Stimulated activated CD8-positive, alpha-beta memory T cell treated with anti-CD3 and anti-CD28 coated beads, Interleukin-4, amount 100 ng/mL, for 48 hours (primary cell): ENCODE measurements around the gene SEMA4C.

Experiments used
- DNase-seq: peaks from one replicate; pipeline ENCODE4 v3.0.0-alpha.2; 2020

Gene SEMA4C

DNA sequence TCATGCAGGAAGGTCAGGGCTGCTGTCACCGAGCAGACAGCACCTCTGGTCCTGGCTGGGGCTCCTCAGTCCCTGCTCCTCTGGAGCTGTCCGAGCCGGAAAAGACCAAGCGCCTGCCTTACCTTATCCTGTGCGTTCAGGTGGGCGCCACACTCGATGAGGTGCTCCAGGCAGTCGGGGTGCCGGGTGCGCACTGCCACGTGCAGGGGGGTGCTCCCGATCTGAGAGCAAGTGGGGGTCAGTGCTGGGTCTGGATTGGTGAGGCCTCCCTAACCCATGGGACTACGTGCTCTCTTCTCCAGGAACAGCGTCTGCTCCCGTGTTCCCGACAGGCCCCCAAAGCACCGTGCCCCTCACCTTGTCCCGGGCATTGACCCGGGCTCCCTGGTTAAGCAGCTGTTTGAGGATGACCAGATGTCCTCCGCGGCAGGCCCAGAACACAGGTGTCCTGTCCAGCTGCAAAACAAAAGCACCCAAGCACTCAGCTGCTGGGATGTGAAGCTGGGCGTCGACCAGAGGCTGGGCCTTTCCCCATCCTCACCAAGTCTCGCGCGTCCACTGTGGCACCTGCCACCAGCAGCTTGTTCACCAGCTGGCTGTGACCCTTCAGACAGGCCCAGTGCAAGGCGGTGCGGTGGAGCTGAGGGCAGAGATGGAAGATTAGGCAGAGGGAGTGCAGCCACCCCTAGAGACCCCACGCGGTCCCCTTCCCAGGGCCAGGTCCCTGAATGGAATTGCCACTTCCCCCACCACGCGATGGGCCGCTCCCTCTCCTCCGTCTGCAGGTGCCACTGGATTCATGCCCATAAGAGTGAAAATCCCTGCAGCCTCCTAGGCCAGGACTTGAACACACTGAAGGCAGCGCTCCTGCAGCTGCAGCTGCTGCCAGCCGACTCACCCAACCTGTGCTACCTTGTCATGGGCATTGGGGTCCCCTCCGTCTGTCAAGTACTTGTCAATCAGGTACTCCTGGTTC lies 29.7 kb downstream of the SEMA4C start:
- DNase-seq, result no peak

DNA sequence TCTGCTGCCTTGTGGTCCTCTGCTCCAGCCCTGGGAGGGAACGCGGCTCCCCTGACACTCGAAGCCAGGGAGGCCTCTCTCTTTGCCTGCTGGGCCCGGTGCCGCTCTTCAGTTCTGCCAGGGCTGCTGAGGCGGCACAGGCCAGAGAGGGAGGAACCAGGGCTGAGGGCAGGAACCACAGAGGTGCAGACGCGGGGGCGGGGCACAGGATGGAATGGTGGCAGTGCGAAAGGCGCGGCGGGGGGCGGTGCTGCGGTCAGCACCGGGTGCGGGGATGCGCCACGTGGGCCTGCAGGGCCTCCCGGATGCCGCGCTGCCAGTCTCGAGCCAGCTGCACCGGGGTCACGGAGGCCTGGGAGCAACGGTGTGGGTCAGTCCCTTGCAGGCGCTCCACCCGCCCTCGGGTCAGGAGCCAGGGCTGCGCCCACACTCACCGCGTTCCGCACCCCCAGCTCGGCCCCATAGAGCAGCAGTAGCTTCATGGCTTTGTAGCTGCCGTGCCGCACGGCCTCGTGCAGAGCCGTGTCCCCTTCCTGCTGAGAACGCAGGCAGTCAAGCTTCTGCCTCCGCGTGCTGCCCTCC lies 30.5 kb downstream of the SEMA4C start:
- peak; percentile 85 for DNase-seq

DNA sequence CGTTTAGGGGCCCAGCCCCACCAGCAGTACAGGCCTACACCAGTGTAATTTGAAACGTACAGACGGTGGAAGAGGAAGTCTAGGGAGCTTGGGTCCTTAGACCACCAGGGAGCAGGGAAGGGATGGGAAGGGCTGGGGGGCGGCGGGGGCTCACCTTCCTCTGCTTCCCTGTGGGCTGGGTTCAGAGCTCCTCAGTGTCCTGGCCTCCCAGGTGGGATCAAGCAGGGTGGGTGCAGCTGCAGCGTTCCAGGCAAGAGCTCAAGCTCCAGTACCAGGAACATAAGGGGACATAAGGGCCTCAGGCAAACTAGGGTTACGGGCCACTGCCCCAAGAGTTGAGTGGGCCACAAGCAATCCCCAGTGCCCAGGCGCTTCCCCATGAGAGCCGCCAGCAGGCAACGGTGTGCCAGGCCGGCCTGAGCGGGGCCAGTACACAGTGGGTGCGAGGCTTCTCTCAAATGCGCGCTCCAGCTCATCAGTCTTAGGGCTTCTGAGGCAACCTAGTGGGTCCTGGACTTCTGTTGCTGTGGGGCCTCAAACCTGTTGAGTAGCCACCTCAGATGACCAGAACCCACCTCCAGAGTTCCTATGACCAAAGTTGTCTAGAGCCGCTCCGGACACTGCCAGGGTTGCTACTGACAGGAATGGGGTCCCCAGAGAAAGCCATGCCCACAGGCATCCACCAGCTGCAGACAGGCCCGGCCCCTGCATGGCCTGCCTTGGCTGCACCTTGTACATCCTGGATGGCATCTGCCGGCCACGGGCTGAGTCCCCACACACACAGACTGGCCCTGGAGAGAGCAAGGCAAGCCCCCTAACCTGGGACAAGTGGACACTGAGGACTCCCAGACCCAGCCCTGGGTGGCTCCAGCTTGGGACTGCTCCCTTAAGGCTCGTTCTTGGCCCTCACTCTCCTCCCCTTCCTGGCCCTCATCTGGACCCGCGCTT lies 31.3 kb downstream of the SEMA4C start:
- DNase-seq, result no peak

DNA sequence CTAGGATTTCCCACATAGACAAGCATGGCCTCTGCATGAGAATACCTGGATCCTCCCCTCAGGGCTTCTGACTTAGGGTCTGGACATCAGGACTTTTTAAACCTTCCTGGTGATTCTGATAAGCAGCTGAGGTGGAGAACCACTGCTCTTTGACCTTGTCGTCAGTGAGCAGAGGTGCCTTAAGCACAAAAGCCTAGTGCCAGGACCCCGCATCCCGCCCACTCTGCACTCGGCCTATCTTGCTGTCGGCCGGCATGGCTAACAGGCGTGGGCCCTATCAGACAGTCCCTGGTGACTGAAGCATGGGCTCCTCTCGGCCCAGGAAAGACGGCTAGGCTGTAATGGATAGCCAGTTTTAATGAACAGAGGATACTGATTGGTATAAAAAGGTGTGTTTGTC lies 32.3 kb downstream of the SEMA4C start:
- DNase-seq, result no peak

DNA sequence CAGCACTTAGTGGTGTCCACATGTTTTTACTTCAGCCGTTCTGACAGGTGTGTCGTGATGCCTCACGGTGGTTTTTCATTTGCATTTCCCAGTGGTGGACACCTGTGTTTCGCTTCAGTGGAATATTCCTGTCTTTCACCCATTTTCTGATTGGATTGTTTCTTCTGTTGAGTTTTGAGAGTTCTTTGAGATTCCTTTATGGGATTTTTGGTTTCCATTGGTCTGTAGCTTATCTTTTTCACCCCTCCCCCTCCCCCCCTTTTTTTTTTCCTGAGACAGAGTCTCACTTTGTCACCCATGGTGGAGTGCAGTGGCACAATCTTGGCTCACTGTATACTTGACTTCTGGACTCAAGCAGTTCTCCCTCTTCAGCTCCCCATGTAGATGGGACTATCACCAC lies 34.0 kb downstream of the SEMA4C start:
- no peak for DNase-seq

DNA sequence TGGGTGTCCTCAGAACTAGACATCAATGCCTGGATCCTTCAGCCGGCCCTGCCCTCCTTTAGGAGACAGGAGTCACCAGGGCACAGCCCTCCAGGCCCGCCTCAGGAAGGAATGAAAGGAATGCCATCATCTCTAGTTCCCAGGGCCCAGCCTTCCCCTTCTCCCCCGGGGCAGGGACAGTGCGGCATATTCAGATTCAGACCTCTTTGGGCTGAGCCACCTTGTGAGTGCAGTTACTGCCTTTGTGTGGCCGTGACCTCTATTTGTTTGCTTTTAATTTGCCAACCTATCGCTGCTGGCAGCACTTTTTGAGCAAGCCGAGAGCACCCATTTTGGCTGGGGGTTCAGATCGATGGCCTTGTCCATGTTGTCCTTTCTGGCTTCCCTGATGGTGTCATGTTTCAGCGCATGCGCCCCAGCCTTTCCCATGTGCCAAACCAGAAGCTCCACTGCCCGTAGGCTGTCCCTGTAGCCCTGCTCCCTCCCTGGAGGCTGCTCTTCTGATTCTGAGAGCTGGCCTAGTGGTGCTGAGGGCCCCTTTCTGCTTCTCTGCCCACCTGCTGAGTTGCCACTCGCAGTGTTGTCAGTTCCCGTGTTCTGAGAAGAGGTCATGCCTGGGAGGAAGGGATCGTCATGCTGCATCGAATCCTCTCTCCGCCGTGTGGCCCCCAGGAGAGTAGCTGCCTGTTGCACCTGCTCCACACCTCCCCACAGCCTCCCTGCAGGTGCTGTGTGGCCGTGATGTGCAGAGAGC lies 36.9 kb downstream of the SEMA4C start:
- DNase-seq, result no peak

DNA sequence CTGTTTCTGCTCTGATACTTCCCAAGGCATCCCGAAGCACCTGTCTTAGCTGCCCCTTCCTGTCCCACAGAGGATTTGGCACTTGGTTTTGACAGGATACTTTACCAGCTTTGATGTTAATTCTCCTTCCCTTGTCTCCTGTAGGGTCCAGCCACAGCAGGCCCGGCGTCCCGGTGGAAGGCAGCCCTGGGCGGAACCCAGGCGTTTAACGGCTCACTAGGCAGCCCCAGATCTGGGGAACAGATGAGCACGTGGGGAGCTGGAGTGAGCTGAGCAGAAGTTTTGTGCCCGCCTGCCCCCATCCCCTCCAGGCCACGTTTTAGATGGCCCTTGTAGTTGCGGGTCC lies 37.5 kb downstream of the SEMA4C start:
- DNase-seq, result no peak

DNA sequence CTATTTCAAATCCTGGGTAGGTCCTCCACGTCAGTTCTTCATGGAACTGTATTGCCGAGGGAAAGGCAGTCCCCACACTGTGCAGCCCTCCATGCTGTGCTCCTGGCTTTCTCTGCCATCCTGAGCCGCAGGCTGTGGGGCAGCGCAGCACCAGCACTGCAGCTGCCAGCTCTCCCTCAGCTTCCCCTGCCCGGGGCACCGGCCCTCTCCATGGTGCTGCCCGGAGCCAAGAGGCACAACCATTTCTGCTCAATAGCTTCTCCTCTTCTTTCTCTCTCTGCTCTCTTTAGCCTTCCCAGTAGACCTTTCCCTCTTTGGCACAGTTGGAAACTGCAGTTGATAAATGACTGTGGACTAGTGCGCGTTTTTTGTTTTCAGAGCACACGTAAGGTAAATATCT lies 38.2 kb downstream of the SEMA4C start:
- DNase-seq, result no peak

DNA sequence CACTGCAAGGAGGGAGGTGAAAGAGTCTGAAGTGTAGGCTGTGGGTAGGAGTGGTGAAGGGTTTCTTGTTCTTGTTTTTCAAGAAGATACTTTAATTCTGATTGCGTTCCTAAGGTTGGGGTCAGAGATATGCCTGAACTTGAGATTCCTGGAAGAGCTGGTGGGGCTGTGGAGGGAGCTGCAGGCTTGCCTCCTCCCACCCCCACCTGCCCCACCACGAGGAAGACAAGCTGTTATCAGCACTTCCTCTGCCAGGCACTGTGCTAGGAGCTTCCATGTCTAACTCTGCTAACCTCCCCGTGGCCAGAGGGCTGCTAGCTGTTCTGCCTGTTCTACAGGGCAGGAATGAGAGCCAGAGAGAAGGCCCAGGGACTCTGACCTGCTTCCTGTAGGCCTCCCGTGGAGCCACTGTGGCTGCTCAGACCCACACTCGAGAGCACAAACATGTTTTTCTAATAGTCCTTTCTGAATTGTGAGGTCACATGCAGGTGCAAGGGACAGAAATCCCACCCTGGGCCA lies 39.8 kb downstream of the SEMA4C start:
- DNase-seq, result no peak

DNA sequence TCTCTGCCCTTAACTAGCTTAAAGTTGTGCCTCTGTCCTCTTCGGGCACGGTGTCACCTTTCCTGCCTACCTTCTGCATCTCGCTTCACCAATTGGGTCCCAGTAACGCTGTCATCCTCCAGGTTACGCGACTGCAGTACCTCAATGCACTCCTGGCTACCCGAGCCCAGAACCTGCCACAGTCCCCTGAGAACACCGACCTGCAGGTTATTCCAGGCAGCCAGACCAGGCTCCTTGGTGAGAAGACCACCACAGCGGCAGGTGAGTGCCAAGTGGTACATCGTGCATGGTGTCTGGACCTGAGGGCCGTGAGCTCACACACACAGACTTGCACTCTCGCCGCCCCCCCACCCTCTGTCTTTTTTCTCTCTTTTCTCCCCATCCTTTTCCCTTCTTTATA lies 41.0 kb downstream of the SEMA4C start:
- DNase-seq, result no peak

DNA sequence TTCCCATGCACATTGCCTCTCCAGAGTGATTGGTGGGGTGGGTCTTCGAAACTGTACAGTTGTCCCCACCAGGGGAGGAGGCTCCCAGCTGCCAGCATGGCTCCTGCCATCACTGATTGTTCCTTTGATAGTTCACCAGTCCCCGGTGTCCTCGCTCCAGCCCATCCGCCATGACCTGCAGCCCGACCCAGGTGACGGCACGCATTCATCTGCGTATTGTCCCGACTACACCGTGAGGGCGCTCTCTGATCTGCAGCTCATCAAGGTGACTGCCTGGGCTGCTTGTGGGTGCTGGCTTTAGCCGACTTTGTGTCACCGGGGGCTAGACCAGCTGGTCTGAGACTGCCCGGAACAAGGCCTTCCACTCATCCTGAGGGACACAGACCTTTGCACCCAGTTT lies 41.4 kb downstream of the SEMA4C start:
- DNase-seq, result no peak

DNA sequence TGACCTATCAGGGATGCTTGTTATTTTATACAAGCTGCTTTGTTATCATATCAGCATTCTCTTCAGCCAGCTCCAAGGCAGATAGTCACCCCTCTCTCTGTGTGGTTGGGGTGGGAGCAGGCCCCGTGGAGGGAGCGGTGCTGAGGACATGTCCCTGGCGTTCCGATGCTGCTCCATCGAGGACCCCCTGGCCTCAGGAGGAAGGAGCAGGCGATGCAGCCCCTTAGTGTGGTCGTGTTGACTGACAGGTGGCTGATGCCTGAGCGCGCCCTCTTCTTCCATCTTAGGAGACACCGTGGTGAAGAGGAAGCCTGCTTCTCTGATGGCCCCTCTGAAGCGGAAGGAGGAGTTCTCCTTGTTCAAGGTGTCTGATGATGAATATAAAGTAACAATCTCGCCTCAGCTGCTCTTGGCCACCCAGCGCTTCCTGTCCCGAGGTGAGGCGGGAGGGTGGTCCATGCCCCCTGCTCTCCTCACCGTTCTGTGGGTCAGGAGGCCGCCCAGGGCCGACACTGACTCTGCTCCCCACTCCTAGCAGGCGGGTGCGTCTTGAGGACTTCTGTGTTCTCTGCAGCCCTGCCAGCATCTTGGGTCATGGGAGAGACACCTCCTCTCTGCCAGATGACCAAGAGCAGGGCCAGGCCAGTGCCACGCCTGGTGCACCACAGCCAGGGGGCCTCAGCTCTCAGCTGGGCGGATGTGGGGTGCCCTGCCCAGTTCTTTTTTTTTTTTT lies 43.2 kb downstream of the SEMA4C start:
- DNase-seq, result no peak

DNA sequence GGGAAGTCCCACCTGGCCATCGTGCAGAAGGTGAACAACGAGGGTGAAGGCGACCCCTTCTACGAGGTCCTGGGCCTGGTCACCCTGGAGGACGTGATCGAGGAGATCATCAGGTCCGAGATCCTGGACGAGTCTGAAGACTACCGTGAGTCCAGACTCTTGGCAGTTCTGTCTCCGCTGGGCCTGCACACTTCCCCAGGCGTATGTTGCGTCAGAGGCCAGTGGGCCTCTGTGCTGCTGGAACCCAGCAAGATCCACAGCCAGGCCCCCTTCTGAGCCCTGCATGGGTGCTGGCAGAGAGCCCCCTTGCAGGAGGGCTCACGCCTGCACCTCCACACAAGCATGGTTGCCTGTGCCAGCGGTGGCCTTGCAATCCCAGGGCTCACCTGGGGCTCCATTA lies 44.8 kb downstream of the SEMA4C start:
- DNase-seq, result no peak

DNA sequence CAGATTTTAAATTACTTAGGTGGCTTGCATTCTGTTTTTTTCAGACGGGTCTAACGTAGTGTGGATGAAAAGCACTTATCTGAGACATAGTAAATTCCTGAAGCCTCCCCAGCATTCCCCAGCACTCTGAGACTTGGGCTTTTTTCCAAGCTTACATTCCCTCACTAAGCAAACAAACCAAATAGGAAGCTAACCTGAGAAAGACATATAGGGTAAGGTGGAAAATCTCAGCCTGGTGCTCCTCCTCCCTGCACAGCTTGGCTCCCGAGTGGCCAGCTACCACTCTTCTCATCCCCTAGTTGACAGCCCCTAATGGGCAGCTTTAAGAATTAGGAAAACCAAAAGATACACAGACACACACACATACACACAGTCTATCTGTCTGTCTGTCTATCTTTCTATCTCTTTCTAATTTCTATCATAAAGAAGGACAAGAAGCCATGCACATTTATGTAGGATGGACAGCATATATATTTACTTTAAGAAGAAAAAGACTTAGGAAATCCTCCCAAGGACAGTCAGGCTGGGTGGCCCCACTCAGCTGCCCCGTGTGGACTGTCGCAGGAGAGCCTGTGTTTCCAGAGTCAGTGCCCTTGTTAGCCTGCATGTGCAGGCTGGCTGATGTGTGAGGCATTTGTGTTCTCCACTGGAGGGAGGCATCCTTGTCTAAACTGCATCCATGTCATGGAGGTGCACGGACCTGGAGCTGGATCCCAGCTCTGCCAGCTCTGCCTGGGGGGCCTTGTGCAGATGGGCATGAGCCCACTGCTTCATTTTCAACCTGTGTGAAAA lies 45.6 kb downstream of the SEMA4C start:
- no peak for DNase-seq

DNA sequence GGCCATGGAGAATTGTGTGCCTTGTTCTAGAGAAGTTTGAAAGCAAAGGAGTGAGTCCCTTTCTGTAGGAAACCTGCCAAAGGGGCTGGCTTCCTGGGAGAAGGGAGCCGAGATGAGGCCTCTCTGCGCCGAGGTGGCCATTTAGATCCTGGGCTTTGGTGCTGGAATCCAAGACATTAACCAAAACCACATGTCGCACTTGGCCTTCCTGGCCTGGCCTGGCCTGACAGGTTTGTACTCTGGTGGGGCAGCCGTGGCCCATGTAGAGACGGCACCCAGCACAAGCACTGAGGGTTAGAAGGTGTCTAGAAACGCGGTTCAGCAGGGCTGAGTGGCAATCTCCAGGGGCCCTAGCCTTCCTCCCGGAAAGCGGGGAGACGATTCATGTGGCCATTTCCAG lies 46.7 kb downstream of the SEMA4C start:
- no peak for DNase-seq

DNA sequence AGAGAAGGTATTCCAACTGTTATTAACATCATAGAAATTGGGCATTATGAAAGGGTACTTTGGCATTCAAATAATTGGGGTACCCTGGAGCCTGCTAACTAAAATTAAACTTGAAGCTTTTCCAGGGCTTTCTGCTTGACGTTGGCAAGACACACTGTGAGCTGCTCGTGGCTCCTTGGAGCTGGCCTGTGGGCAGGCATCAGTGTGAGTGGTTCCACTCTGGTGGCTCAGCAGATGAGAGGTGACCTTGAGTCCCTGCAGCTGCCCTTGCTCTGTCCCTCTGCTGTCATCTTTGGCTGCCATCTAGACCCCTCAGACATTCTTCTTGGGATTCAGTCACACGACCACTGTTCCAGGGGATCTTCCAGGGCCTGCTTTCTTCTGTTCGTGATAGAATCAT lies 47.1 kb downstream of the SEMA4C start:
- DNase-seq, result no peak

DNA sequence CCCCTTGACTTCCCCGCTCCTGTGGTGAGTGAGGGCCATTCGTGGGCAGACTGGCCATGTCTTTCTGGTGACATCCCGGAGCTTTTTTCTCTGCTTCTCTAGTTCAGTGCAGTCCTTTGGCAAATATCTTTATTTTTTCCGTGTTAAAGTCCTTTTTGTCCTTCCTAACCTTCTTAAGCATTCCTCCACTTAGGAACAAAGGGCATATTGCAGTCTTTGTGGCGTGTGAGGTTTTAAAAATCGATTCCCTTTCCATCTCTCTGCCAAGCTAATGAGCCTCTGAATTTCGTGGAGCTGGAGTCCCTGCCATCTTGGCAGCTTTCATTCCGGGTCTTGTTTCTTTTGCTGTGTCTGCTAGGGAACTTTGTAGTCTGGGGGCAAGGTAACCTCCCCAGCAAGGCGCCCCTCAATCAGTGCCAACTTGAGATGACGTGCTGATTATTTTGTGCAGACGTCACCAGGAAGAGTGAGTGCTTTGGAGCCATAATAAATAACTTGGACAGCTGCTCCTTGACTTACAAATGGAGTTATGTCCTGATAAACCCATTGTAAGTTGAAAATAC lies 48.7 kb downstream of the SEMA4C start:
- DNase-seq, result no peak

DNA sequence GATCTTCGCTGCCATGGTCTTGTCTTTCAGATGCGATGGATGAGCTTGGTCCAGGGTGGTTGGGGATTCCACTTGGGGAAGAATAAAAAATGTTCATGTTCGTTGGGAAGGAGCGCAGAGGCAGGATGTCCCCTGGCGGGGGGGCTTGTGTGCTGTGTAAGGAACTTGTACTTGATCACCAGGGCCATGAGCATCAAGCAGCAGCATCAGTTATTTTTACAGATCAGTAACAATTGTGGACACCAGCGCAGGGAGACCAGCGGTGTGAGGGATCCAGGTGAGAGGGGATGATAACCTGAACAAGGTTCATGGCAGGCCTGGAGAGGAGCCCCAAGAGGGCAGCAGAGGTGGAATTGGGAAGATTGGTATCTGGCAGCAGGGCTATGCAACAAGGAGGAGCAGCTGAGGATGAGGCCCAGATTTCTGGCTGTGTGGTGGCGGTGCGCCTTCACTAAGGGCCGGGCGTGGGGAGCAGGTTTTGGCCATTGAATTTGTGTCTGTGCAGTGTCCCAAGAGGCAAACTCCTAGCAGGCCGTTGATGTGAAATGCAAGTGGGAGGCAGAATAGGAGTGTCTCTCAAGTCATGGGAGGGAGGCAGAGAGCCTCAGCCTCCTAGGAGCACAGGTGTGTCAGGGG lies 49.9 kb downstream of the SEMA4C start:
- no peak for DNase-seq

DNA sequence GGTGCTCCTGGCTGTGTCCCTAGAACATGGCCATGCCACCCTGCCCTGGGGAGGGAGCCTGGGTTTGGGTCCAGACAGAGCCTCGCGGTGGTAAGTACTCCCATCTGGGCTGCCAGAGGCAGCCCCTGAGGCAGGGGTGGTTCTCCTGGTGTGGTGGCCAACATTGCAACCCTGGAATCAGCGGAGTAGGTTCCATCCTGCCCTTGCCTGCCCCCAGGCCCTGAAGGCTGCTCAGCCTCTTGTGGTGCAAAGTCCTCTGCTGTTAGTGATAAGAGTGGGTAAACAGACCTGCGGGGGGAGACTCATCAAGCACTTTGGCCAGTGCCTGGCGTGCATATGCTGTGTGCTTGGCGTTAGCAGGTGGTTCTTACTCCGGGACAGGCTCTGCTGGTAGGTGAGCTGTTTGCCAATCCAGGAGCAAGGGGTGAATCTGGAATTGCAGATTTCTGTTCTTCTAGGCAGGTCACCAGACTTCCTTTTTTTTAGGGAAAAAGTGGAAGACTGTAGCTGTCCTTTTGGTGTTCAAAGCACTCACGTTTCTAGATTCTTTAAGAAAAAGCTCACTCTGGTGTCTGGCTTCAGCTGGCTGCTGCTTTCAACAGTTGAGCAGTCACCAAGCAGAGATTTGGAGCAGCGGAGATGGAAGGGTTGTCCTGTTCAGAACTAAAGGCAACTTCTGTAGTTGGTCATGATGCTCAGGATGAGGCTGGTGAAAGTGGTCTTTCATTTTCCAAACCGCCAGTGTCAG lies 50.6 kb downstream of the SEMA4C start:
- DNase-seq, result no peak
